Measurements from ENCODE around the gene ZDHHC21.
"Not testable (repeated sequence)": the region's sequence is repeated elsewhere in the genome, so short reads cannot be mapped to it uniquely, and the experiment has no call there.

The ZDHHC21 gene

DNA sequence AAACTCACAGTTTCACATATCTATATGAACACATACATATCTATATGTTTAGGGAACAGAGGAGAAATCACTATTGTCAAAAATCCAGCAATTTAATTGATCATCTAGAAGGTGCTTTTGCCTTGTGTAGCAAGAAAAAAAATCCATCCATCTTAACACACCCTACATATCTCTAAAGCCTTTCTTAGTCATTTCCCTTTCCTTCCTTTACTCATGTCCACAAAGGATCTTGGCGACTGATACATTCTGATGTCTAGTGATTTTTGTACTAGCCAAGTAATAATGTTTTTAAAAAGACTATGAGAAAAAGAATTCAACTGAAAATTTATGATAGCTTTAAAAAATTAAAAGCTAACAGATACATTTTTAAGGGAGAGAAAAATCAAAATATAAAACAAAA is 22.5 kb downstream of the ZDHHC21 start:
- H3K4me3 ChIP-seq (ENCODE audit: low read depth, low read length), result no peak overlapping the region
- TF ChIP-seq, protein P1, sequence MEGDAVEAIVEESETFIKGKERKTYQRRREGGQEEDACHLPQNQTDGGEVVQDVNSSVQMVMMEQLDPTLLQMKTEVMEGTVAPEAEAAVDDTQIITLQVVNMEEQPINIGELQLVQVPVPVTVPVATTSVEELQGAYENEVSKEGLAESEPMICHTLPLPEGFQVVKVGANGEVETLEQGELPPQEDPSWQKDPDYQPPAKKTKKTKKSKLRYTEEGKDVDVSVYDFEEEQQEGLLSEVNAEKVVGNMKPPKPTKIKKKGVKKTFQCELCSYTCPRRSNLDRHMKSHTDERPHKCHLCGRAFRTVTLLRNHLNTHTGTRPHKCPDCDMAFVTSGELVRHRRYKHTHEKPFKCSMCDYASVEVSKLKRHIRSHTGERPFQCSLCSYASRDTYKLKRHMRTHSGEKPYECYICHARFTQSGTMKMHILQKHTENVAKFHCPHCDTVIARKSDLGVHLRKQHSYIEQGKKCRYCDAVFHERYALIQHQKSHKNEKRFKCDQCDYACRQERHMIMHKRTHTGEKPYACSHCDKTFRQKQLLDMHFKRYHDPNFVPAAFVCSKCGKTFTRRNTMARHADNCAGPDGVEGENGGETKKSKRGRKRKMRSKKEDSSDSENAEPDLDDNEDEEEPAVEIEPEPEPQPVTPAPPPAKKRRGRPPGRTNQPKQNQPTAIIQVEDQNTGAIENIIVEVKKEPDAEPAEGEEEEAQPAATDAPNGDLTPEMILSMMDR (IDR thresholded peaks at IDR 0.05; ENCODE audit: control insufficient read depth, extremely low read depth, insufficient read depth), result no peak
- DNase-seq (ENCODE audit: low read depth), result no peak

DNA sequence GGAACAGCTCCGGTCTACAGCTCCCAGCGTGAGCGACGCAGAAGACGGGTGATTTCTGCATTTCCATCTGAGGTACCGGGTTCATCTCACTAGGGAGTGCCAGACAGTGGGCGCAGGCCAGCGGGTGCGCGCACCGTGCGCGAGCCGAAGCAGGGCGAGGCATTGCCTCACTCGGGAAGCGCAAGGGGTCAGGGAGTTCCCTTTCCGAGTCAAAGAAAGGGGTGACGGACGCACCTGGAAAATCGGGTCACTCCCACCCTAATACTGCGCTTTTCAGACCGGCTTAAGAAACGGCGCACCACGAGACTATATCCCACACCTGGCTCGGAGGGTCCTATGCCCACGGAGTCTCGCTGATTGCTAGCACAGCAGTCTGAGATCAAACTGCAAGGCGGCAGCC is 29.2 kb downstream of the ZDHHC21 start:
- H3K4me3 ChIP-seq (ENCODE audit: low read depth, low read length); DNase-seq (ENCODE audit: low read depth): not testable (repeated sequence)

DNA sequence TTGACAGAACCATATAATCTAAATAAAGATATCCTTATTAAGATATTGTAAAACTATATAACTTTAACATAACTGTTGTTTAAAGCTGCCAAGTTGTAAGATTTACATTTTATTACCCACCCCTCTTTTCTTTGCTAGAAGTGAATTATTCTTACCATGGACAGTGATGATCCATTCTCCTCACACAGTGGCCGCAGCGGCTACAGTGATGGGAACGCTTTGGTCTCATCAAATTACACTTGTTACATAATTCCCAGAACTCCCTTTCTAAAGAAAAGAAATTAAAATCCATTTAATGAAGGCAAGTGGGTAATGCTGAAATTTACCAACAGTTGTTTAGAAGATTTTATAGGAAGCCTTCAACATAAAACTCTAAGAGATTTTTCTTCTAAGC is 31.2 kb downstream of the ZDHHC21 start:
- no peak for DNase-seq (ENCODE audit: low read depth)
- TF ChIP-seq, protein P1 (IDR thresholded peaks at IDR 0.05; ENCODE audit: control insufficient read depth, extremely low read depth, insufficient read depth), result no peak
- no peak overlapping the region for H3K4me3 ChIP-seq (ENCODE audit: low read depth, low read length)

DNA sequence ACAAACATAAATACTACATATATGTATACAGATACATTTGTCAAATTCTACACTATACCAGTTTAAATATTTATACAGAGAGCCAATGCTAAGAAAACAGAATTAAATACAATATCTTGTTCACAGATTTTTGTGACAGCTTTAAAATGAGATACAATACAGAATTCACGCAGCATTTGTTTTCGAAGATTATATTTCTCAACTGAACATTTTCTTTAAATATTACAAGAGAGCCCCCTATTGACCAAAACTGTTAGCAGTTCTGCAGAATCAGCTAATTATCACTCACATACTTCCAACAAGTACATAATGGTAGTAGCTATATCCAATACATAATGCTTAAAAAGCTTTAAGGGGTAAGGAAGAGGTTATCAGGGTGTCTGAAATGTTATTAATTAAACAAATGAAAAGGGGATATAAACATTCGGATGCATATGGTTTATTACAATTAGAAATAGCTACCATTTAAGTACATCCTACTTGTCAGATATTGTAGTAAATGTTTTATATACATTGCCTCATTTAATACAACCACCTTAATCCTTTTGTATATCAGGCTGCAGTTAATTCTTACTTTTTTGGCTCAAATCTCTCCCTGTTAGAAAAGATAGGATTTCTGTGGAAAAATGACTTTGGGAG is 31.7 kb downstream of the ZDHHC21 start:
- DNase-seq (ENCODE audit: low read depth), result no peak
- no peak overlapping the region for H3K4me3 ChIP-seq (ENCODE audit: low read depth, low read length)
- TF ChIP-seq, protein P1 (IDR thresholded peaks at IDR 0.05; ENCODE audit: control insufficient read depth, extremely low read depth, insufficient read depth), result peak; percentile 54

DNA sequence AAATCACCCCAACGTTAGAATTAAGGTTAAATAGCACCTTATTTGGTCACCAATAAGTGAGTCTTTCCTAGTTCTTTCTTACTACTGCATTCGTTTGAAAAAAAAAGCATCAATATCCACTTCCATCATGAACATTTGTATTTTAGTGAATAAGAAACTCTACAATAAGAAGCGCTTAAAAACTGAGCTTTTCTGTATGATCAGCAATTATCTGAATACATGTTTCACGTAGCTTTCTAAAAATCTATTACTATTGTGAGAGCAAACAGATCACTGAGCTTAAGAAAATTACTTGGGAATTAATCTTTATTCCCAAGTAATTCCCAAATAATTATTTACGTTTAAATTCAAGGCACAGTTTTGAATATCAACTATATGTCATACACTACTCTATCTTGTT is 32.5 kb downstream of the ZDHHC21 start:
- DNase-seq (ENCODE audit: low read depth), result no peak
- TF ChIP-seq, protein P1 (IDR thresholded peaks at IDR 0.05; ENCODE audit: control insufficient read depth, extremely low read depth, insufficient read depth), result no peak
- H3K4me3 ChIP-seq (ENCODE audit: low read depth, low read length), result no peak overlapping the region

DNA sequence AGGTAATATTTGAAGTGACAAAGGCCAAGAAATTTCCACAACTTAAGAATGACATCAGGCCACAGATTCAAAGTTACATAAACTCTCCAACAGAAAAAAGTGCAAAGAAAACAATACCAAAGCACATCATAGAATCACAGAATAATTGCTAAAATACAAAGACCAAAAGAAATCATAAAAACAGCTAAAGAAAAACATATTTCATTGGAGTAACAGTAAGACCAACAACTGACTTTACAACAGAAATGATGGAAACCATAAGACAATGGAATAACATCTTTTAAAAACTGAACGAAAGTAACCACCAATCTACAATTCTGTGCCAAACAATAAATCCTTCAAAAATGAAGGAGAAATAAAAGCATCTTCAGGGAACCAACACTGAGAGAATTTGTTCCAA is 38.3 kb downstream of the ZDHHC21 start:
- DNase-seq (ENCODE audit: low read depth), result no peak
- TF ChIP-seq, protein P1 (IDR thresholded peaks at IDR 0.05; ENCODE audit: control insufficient read depth, extremely low read depth, insufficient read depth), result no peak
- no peak overlapping the region for H3K4me3 ChIP-seq (ENCODE audit: low read depth, low read length)

DNA sequence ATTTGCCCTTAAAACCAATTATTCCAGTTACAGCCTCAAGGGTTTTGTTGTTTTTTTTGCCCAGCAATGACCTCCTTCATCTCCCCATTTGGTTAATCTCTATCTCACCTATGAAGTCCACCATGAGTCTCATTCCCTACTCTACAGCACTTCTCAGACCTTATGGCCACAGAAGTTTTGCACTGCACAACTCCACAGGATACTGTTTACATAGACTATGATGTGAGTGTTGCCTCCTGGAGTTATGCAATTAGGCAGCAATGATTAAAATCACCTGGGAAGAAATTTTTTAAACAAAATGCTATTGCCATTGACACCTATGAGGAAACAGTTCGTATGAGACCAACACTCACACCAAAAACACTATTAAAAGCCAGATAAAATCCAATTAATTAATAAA is 39.7 kb downstream of the ZDHHC21 start:
- no peak overlapping the region for H3K4me3 ChIP-seq (ENCODE audit: low read depth, low read length)
- no peak for DNase-seq (ENCODE audit: low read depth)
- TF ChIP-seq, protein P1 (IDR thresholded peaks at IDR 0.05; ENCODE audit: control insufficient read depth, extremely low read depth, insufficient read depth), result no peak

Data from LNCaP clone FGC (cell line).